NCI-H2029 (cell line): ENCODE results near the gene MFAP2.
"Not testable (repeated sequence)": the region's sequence is repeated elsewhere in the genome, so short reads cannot be mapped to it uniquely, and the experiment has no call there.

Experiments
- DNase-seq: peaks from one replicate; lab custom pipeline; 2025; lab: John Stamatoyannopoulos, UW

The MFAP2 gene

GRCh38 chr1:16961297-16962133 lies 18.9 kb downstream of the MFAP2 start:
- DNase-seq, result no peak

- DNase-seq, result peak; percentile 83
Measured at GRCh38 chr1:16960560-16961296, 19.7 kb downstream of the MFAP2 start.

- DNase-seq, result no peak
Measured at GRCh38 chr1:16958475-16958874, 21.9 kb downstream of the MFAP2 start.

GRCh38 chr1:16957731-16958130 lies 22.7 kb downstream of the MFAP2 start:
- no peak for DNase-seq

- DNase-seq, result no peak
Measured at GRCh38 chr1:16956775-16957174, 23.6 kb downstream of the MFAP2 start.

GRCh38 chr1:16955186-16955585 lies 25.2 kb downstream of the MFAP2 start:
- no peak for DNase-seq

- no peak for DNase-seq
Measured at GRCh38 chr1:16954579-16954978, 25.8 kb downstream of the MFAP2 start.

- DNase-seq, result not testable (repeated sequence)
Measured at GRCh38 chr1:16952376-16952775, 28.0 kb downstream of the MFAP2 start.

- DNase-seq, result peak; percentile 51
Measured at GRCh38 chr1:16949026-16949425, 31.4 kb downstream of the MFAP2 start.

- peak; percentile 61 for DNase-seq
Measured at GRCh38 chr1:16948282-16948891, 32.0 kb downstream of the MFAP2 start.

- DNase-seq, result no peak
Measured at GRCh38 chr1:16946646-16947045, 33.8 kb downstream of the MFAP2 start.

- DNase-seq, result not testable (repeated sequence)
Measured at GRCh38 chr1:16946185-16946584, 34.2 kb downstream of the MFAP2 start.

- DNase-seq, result not testable (repeated sequence)
Measured at GRCh38 chr1:16945512-16945911, 34.9 kb downstream of the MFAP2 start.

GRCh38 chr1:16944038-16944437 lies 36.4 kb downstream of the MFAP2 start:
- DNase-seq, result no peak

- DNase-seq, result not testable (repeated sequence)
Measured at GRCh38 chr1:16939386-16940180, 40.8 kb downstream of the MFAP2 start.

GRCh38 chr1:16938351-16939321 lies 41.8 kb downstream of the MFAP2 start:
- DNase-seq, result no peak

GRCh38 chr1:16936580-16936979 lies 43.8 kb downstream of the MFAP2 start:
- DNase-seq, result not testable (repeated sequence)

GRCh38 chr1:16933945-16934344 lies 46.5 kb downstream of the MFAP2 start:
- not testable (repeated sequence) for DNase-seq

- DNase-seq, result not testable (repeated sequence)
Measured at GRCh38 chr1:16931206-16931934, 49.0 kb downstream of the MFAP2 start.
